Neural progenitor cell (in vitro differentiated cells): Measurements from ENCODE around the gene PDIA2.

Source experiments
- EZH2 ChIP-seq: fragments of 200-600 bp; sonication (generic); IDR thresholded peaks from 2 replicates; pipeline ENCODE4 v1.6.1; 2017; ENCODE audit warnings: antibody characterized with exemption, mild to moderate bottlenecking, moderate library complexity
- TF ChIP-seq, protein P1 (sequence below): fragments of 200-600 bp; sonication (generic); IDR thresholded peaks from 2 replicates; pipeline ENCODE4 v1.5.1; 2017; ENCODE audit warnings: antibody characterized with exemption, mild to moderate bottlenecking

GRCh38 chr16:265711-266110 is 17.3 kb upstream of the PDIA2 start:
- TF ChIP-seq, protein P1, sequence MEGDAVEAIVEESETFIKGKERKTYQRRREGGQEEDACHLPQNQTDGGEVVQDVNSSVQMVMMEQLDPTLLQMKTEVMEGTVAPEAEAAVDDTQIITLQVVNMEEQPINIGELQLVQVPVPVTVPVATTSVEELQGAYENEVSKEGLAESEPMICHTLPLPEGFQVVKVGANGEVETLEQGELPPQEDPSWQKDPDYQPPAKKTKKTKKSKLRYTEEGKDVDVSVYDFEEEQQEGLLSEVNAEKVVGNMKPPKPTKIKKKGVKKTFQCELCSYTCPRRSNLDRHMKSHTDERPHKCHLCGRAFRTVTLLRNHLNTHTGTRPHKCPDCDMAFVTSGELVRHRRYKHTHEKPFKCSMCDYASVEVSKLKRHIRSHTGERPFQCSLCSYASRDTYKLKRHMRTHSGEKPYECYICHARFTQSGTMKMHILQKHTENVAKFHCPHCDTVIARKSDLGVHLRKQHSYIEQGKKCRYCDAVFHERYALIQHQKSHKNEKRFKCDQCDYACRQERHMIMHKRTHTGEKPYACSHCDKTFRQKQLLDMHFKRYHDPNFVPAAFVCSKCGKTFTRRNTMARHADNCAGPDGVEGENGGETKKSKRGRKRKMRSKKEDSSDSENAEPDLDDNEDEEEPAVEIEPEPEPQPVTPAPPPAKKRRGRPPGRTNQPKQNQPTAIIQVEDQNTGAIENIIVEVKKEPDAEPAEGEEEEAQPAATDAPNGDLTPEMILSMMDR: no peak
- no peak for TF ChIP-seq EZH2
